ENCODE results near the gene UBE2Q2.

Gene UBE2Q2

DNA sequence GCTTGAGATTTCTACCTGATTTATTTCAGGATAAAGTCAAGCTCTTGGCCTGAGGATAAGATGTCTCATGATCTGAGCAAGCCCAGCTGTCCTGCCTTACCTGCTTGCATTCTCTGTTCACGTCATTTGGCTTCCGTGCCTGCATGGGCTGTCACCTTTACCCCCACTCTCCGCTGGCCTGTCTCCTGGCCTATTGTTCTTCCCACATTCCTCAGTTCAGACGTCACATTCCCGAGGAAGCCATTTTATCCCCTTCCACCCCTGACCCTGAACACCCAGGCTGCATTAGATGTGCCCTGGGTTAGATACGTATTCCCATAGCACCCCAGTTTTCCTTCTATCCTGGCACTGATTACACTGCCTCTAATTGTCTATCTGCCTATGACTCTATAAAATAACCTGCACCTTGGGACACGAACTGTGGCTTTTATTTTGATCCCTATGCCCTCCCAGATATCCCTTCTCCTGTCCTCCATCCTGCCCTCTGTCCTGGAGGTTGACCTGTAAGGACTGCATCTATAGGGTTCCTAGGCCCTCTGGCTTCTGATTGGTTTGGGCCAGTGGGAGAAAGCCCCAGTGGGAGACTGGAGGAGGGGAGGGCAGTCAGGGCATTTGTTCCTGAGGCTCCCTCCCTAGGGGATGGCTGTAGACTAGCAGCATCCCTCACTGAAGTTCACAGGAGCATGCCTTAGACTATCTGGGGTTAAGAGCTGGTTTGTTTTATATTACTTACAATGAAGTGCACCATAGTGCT, 19.2 kb upstream of the UBE2Q2 start:
- Histone ChIP-seq H3K36me3 (replicated peaks) (no peaks in the 10 kb centered on the region), H3K4me3 (ENCODE audit: low read depth, low read length) (no peak overlapping the region), H3K27me3 (replicated peaks) (no peaks in the 10 kb centered on the region), H3K27ac (no peak overlapping the region)
- DNase-seq = no peak
- in situ Hi-C loops (cut with HindIII; ENCODE audit: low pct_ligation_motif_present, low sequenced_read_pairs) = no loop called here
- TF ChIP-seq, protein P1, sequence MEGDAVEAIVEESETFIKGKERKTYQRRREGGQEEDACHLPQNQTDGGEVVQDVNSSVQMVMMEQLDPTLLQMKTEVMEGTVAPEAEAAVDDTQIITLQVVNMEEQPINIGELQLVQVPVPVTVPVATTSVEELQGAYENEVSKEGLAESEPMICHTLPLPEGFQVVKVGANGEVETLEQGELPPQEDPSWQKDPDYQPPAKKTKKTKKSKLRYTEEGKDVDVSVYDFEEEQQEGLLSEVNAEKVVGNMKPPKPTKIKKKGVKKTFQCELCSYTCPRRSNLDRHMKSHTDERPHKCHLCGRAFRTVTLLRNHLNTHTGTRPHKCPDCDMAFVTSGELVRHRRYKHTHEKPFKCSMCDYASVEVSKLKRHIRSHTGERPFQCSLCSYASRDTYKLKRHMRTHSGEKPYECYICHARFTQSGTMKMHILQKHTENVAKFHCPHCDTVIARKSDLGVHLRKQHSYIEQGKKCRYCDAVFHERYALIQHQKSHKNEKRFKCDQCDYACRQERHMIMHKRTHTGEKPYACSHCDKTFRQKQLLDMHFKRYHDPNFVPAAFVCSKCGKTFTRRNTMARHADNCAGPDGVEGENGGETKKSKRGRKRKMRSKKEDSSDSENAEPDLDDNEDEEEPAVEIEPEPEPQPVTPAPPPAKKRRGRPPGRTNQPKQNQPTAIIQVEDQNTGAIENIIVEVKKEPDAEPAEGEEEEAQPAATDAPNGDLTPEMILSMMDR (IDR thresholded peaks at IDR 0.05; ENCODE audit: low read depth, low read length, missing control alignments) = no peak

DNA sequence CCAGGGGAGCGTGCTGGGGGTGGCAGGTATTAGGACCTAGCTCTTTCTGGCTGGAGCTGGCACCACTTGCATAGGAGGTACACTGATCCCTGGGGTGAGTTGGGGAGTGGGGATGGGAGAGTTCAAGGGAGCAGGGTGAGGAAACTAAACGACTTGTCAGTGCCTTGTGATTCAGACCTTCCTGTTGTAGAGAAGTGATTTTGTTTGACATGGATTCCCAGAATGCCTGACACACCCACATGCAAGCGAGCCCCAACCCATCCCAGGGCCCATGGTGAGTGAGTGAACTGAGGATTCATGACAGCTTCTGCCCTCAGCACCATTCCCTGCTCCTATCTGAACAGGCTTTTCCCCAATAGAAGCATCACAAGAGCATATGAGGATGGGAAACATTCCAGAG, 15.6 kb upstream of the UBE2Q2 start:
- Histone ChIP-seq H3K27ac (no peak overlapping the region), H3K27me3 (replicated peaks) (no peaks in the 10 kb centered on the region), H3K36me3 (replicated peaks) (no peaks in the 10 kb centered on the region), H3K4me3 (ENCODE audit: low read depth, low read length) (no peak overlapping the region)
- TF ChIP-seq, protein P1 (IDR thresholded peaks at IDR 0.05; ENCODE audit: low read depth, low read length, missing control alignments) = no peak
- no peak for DNase-seq
- in situ Hi-C loops (cut with HindIII; ENCODE audit: low pct_ligation_motif_present, low sequenced_read_pairs) = no loop called here

DNA sequence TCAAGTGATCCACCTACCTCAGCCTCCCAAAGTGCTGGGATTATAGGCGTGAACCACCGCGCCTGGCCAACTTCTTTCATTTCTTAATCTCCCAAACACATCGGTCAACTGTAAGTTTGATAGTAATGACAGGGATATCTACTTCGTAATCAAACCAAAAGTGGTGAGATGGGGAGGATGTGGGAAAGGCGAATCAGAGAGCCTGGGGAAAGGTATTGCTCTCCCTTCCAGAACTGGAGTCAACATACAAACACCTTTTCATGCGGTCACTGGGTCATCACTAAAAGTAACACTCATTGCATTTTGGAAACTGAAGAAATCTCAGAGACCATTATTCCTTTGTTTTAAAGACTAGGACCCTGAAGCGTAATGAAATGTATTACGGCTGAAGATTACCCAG, 14.8 kb upstream of the UBE2Q2 start:
- no peak for DNase-seq
- Histone ChIP-seq H3K36me3 (replicated peaks) (no peaks in the 10 kb centered on the region), H3K27me3 (replicated peaks) (no peaks in the 10 kb centered on the region), H3K4me3 (ENCODE audit: low read depth, low read length) (no peak overlapping the region), H3K27ac (no peak overlapping the region)
- in situ Hi-C loops (cut with HindIII; ENCODE audit: low pct_ligation_motif_present, low sequenced_read_pairs) = no loop called here
- TF ChIP-seq, protein P1 (IDR thresholded peaks at IDR 0.05; ENCODE audit: low read depth, low read length, missing control alignments) = no peak

DNA sequence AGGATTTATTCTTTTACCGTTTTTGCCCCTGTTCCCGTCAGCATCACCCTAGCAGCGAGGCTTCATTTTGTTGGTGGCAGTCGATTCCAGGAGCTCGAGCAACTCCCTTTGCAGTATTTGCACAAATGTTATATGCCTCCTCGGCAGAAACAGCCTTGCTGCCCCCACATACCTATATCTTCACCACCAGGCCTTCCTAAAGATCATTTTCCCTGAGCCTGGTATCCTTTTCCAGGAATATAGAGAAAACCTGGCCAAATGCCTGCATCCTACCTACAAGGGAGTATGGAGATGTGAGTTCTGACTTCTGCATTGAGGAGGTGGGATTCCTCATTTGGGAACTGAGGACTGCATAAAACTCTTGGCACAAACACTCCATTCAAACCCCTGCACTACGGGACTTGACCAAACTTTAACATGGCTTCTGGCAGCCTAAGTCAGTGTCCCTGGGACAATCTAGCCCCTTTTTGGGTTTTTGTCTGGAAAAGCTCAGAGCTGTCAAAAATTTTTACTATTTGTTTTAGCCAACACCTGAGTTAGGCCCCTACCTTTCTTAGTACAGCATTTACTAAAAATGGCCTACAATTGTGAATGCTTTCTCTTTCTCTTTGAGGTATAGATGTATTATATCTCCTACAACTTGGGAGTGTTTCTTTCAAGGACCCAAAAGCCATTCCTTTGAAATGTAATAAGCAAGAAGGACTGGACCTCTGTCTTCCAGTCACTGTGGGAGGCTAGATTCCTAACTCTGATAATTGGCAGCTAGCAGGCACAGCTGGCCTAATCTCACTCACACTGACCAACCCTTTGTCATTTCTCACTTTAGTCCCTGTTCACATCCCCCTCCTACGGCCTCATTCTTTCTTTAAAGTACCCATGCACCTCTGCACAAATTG, 12.1 kb upstream of the UBE2Q2 start:
- no peaks in the 10 kb centered on the region for H3K27me3 ChIP-seq (replicated peaks)
- no peak overlapping the region for H3K27ac ChIP-seq
- TF ChIP-seq, protein P1 (IDR thresholded peaks at IDR 0.05; ENCODE audit: low read depth, low read length, missing control alignments) = no peak
- H3K4me3 ChIP-seq (ENCODE audit: low read depth, low read length) = no peak overlapping the region
- DNase-seq = no peak
- in situ Hi-C loops (cut with HindIII; ENCODE audit: low pct_ligation_motif_present, low sequenced_read_pairs) = no loop called here
- no peaks in the 10 kb centered on the region for H3K36me3 ChIP-seq (replicated peaks)

DNA sequence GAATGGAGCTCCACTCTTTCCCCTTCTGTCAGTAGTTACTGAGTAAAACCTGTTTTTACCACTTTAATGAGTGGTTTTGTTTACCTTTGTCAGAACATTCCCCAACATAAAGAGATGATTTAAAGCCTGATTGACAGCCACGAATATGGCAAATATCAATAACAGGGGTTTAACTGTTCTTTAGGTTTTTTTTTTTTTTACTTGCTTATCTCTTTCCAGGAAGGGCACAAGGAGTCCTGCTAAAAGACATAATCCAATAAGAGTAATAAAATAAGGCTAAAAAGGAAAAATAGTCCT, 11.5 kb upstream of the UBE2Q2 start:
- no peak overlapping the region for H3K27ac ChIP-seq
- H3K4me3 ChIP-seq (ENCODE audit: low read depth, low read length) = no peak overlapping the region
- H3K36me3 ChIP-seq (replicated peaks) = no peaks in the 10 kb centered on the region
- H3K27me3 ChIP-seq (replicated peaks) = no peaks in the 10 kb centered on the region
- DNase-seq = no peak
- TF ChIP-seq, protein P1 (IDR thresholded peaks at IDR 0.05; ENCODE audit: low read depth, low read length, missing control alignments) = no peak
- in situ Hi-C loops (cut with HindIII; ENCODE audit: low pct_ligation_motif_present, low sequenced_read_pairs) = no loop called here

All from brain microvascular endothelial cell (primary cell).